GM21825 (cell line): Measurements from ENCODE around the gene MSANTD1.

Source experiments
- ATAC-seq: cut with Tn5 transposase; IDR thresholded peaks from one replicate; pipeline ENCODE4 v1.9.1; 2021; ENCODE audit warnings: mild to moderate bottlenecking, moderate library complexity; ENCODE audit not compliant: unreplicated experiment

The MSANTD1 gene

DNA sequence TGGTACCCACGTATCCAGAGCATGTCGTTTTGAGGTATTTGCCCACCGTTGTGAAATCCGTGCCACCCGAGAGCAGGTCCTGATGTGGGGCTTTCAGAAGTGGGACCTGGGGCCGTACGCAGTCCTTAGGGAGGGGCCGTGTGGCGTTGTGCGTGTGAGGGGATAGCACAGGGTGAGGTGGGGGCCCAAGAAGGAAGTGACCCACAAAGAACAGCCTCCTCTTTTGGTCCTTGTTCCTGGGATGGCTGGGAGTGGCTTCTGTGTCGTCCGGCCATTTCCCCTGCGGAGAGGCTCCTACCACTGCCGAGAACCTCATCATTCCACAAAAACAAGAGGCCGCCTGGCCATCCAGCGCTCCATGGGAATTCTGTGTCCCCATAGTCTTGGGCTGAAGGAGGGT, 17.0 kb upstream of the MSANTD1 start:
- ATAC-seq = no peak

DNA sequence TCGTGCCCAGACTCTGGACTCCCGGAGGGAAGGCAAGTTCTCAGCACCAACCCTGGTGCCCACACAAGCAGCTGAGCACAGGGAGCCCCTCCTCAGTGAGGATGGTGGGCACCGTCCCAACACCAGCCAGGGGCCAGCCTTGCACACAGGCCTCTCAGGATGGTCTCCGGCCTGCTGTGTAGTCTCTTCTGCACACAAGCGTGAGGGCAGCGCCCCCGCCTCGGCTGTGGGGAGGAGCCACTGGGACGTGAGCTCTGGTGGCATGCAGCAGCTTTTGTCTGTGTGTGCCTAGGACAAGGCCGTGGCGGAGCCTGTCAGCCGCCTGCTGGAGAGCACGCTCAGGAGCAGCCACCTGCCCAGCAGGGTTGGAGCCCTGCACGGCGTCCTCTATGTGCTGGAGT, 16.1 kb upstream of the MSANTD1 start:
- no peak for ATAC-seq

DNA sequence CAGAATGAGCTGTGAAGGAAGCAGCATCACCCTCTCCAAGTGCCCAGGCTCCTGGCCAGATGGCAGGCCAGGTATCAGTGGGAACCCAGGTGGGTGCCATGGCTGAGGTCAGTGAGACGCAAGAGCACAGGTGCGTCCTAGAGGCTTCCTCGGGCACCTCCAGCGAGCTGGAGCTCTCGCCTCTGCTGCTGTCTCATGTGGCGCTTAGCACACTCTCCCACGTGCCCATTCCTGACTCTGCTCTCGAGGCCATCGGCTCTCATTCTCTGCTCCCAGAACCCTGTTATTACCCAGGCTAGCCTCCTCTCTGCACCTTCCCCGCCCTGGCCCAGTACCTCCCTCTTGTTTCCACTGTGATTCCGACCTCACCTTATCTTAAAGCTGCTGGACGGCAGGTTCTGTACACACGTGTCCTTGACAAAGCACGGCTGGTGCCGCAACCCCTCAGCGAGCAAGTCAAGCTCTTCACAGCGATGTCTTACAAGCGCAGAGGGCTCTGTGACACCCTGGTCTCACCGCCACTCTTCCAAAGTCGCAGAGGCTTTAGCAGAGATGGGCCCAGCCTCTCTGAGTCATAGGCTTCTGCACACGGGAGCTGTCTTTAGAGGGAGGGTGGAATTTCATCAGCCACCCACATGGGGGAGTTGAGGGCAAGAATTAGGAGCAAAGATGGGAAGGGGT, 15.4 kb upstream of the MSANTD1 start:
- ATAC-seq = no peak

DNA sequence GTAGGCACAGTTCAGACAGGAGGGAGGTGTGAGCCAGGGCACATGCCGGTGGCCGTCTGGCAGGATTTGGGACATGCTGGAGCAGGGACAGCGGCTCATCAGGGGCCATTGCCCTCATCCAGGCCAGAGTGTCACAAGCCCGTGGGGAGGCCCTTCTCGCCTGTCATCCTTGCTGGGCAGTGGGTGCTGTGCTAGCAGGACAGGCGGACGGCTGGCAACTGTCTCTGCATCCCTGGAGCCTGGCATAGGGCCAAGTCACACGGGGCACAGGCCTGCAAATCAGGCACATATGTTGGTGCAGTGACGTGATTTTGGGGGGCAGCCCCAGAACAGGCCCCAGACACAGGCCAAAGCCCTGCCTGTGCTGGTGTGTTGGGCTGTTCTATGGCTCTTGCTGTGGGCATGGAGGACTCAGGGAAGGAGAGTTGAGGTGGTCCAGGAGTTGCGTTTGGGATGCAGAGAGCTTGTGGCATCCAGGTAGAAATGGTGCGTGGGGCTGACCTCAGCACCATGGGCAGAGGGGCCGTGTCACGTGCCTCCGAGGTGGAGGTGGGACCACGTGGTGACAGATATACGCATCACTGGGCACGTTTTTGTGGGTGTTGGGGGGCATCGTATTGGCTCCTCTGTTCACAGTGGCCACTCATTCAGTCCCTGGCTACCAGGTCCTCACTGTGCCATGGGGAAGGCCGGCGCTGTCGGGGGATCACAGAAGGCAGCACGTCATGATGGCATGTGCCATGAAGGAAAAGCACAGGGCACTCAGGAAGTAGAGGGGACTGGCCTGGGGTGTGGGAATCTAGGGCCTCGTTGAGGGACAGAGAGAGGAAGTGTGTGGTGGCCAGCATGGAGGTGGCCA, 14.6 kb upstream of the MSANTD1 start:
- ATAC-seq = no peak

DNA sequence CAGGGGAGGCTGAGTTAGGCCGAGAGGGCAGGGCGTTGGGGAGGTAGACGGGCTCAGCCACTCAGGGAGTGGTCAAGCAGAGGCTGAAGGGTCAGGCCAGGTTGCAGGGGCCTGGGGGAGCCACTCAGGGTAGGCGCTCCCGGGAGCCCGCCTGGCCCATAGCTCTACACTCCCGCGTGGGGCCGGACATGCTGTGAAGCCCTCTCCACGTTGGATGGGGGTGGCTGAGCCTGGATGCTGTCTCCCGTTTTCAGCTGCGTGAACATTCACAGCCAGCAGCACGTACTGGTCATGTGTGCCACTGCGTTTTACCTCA, 14.0 kb upstream of the MSANTD1 start:
- ATAC-seq = no peak

DNA sequence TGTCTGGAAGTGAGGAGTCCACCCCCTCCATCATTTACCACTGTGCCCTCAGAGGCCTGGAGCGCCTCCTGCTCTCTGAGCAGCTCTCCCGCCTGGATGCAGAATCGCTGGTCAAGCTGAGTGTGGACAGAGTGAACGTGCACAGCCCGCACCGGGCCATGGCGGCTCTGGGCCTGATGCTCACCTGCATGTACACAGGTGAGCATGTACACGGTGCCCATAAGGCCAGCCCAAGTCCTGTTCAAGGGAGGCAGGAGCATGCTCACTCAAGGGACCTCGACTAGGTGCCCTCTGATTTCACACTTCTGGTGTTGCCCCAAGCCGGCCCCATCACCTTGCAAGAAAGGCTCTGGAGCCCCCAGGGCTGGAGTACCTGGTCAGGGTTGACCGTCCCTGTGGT, 13.4 kb upstream of the MSANTD1 start:
- no peak for ATAC-seq

DNA sequence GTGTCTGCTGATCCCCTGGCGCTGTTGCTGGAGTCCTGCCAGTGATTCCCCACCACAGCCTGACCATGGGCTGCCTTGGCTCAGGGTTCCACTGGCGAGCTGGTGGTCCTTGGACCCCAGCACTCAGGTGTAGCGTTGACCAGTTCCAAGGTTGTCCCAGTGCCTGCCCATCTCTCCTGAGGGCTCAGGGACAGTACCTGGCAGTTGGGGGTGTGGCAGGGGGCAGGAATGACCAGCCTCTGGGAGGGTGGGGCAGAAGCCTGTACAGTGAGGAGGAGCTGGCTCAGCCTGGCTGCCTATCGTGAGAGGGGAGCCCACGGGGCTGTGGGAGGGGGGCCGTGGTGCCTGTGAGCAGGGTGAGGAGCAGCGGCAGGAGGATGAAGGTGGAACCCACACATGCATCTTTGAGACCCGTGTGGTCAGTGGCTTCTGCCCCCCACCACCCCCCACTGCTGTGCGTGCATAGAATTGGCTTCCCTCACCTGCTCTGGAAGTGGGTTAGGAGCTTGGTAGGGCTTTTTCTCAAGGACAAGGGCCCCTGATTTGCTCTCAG, 12.6 kb upstream of the MSANTD1 start:
- no peak for ATAC-seq

DNA sequence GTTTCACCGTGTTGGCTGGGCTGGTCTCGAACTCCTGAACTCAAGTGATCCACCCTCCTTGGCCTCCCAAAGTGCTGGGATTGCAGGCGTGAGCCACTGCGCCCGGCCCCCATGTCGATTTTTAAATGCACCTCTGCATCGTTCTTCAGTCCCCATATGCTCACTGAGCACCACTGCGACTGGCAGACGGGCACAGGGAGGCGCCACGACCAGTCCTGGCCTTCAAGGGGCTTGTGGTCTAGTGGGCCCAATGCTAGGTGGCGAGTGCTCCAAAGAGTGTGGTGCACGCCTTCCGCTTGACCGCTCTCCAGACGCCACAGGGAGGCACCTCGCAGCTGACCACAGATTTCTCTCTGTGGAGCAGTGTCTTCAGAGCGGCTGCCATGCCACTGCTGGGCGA, 11.7 kb upstream of the MSANTD1 start:
- ATAC-seq = no peak

DNA sequence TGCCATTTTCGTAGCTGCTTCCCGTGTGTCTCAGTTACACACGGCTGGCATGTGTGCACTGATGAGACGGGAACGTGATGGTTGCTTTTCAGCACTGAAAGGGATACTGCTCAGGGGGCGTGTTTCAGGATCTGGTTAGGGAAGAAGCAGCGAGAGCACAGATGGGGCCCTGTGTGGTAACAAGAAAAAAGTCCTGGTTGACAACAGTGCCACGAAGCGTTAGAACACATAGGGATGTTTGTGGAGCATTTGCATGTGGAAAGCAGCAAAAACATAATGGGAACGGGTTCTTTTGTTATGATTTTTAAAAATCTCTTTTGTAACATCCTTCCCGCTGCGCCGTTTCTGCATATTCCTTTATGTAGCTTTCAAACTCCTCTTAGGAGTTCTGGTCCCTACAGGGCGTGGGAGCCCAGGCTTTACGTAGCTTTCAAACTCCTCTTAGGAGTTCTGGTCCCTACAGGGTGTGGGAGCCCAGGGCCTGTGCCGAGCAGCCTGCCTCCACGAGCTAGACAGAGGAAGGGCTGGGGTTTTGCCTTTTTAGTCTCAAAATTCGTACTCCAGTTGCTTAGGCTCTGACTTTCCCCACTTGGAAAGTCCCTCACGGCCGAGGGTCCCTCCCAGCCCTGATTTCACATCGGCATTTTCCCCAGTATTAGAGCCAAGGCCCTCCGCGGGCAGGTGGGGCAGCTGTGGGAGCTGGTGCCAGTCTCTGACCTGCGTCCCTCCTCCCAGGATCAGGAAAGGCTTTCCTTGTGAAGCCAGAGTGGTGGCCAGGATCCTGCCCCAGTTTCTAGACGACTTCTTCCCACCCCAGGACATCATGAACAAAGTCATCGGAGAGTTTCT, 11.0 kb upstream of the MSANTD1 start:
- no peak for ATAC-seq

DNA sequence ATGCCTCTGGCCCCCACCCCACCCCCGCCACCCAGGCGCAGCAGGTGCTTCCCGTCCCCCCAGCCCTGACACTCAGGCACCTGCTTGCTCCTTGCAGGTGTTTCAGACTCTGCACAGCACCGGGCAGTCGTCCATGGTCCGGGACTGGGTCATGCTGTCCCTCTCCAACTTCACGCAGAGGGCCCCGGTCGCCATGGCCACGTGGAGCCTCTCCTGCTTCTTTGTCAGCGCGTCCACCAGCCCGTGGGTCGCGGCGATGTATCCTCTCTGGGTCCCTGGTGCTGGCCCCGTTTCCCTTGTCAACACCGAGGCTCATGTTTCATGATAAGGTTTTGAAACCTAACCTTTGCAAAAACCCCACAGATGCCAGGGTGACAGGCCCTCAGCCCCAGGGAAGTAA, 10.2 kb upstream of the MSANTD1 start:
- no peak for ATAC-seq

DNA sequence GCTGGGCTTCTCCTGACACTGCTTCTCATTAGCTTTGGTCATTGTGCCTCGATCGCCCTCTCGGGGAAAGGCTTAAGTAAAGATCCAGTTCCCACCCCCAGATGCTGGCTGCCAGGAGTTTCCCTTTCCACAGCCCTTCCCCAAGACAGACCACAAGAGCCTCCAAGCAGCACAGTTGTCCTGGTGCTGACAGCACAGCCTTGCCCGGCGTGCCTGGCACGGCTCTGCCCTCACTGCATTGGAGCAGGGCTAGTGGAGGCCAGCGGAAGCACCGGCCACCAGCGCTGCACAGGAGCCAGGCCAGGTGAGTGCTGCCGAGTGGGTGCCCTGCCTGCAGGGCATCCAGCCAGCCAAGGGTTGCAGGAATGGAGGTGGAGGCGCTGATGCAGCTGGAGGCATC, 9.7 kb upstream of the MSANTD1 start:
- no peak for ATAC-seq

DNA sequence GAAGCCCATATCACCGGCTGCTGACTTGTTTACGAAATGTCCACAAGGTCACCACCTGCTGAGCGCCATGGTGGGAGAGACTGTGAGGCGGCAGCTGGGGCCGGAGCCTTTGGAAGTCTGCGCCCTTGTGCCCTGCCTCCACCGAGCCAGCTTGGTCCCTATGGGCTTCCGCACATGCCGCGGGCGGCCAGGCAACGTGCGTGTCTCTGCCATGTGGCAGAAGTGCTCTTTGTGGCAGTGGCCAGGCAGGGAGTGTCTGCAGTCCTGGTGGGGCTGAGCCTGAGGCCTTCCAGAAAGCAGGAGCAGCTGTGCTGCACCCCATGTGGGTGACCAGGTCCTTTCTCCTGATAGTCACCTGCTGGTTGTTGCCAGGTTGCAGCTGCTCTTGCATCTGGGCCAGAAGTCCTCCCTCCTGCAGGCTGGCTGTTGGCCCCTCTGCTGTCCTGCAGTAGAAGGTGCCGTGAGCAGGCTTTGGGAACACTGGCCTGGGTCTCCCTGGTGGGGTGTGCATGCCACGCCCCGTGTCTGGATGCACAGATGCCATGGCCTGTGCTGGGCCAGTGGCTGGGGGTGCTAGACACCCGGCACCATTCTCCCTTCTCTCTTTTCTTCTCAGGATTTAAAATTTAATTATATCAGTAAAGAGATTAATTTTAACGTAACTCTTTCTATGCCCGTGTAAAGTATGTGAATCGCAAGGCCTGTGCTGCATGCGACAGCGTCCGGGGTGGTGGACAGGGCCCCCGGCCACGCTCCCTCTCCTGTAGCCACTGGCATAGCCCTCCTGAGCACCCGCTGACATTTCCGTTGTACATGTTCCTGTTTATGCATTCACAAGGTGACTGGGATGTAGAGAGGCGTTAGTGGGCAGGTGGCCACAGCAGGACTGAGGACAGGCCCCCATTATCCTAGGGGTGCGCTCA, 8.7 kb upstream of the MSANTD1 start:
- no peak for ATAC-seq

DNA sequence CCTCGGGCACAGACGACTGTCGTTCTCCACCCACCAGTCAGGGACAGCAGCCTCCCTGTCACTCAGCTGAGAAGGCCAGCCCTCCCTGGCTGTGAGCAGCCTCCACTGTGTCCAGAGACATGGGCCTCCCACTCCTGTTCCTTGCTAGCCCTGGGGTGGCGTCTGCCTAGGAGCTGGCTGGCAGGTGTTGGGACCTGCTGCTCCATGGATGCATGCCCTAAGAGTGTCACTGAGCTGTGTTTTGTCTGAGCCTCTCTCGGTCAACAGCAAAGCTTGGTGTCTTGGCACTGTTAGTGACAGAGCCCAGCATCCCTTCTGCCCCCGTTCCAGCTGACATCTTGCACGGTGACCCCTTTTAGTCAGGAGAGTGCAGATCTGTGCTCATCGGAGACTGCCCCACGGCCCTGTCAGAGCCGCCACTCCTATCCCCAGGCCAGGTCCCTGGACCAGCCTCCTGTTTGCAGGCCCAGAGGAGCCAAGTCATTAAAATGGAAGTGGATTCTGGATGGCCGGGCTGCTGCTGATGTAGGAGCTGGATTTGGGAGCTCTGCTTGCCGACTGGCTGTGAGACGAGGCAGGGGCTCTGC, 7.9 kb upstream of the MSANTD1 start:
- no peak for ATAC-seq

DNA sequence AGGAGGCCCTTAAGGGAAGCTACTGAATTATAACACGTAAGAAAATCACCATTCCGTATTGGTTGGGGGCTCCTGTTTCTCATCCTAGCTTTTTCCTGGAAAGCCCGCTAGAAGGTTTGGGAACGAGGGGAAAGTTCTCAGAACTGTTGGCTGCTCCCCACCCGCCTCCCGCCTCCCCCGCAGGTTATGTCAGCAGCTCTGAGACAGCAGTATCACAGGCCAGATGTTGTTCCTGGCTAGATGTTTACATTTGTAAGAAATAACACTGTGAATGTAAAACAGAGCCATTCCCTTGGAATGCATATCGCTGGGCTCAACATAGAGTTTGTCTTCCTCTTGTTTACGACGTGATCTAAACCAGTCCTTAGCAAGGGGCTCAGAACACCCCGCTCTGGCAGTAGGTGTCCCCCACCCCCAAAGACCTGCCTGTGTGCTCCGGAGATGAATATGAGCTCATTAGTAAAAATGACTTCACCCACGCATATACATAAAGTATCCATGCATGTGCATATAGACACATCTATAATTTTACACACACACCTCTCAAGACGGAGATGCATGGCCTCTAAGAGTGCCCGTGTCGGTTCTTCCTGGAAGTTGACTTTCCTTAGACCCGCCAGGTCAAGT, 6.9 kb upstream of the MSANTD1 start:
- no peak for ATAC-seq

DNA sequence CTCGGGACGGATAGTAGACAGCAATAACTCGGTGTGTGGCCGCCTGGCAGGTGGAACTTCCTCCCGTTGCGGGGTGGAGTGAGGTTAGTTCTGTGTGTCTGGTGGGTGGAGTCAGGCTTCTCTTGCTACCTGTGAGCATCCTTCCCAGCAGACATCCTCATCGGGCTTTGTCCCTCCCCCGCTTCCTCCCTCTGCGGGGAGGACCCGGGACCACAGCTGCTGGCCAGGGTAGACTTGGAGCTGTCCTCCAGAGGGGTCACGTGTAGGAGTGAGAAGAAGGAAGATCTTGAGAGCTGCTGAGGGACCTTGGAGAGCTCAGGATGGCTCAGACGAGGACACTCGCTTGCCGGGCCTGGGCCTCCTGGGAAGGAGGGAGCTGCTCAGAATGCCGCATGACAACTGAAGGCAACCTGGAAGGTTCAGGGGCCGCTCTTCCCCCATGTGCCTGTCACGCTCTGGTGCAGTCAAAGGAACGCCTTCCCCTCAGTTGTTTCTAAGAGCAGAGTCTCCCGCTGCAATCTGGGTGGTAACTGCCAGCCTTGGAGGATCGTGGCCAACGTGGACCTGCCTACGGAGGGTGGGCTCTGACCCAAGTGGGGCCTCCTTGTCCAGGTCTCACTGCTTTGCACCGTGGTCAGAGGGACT, 5.7 kb upstream of the MSANTD1 start:
- no peak for ATAC-seq

DNA sequence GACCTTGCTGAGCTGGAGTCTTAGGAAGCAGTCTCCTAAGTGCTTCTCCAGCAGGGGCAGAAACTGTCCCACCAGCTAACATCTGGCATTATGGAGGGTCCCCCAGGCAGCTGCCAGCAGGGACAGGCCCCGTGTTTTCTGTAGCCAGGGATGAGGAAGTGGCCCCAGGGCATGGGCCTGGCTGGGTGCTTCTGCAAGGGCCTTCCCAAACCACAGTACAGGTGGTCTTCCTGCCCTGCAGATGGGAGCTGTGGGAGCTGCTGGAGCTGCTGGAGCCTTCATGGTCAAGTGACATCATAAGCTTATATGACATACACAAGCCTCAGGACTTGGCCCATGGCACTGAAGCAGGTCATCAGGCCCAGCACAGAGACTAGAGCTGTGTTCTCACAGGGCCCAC, 5.0 kb upstream of the MSANTD1 start:
- ATAC-seq = no peak

DNA sequence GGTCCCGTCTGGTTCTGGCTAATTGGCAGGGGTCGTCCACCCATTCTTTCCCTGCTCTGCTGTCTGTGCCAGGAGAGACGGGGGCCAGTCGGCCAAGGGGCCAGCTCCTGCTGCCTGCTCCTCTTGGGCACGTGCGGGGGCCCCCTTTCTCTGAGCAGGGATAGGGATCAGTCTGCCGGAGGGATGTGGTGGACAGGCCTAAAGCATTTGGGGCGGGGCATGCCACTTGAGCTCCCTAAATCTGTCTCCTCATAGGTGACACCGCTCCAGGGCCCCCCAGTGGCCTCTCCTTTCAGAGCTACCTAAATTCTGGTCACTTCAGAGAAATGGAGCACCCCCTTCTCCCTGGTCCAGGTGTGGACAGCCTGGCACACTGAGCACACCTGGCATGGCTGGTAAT, 4.2 kb upstream of the MSANTD1 start:
- no peak for ATAC-seq

DNA sequence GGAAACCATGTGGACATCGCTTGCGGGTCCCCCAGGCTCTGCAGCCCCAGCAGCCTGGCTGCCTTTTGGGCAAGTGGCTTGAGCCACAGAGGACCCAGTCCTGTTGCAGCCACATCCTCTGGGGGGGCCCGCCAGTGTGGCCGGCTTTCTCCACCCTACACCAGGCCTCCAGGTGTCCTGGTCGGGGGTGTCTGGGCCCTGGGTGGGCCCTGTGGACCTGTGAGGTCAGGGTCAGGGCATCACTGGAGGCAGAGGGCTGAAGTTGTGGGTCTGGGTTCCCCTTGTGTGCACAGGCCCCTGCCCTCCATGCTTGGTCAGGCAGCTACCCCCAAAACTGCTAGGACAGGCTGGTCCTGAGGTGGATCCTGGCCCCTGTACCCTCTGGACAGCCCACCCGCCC, 3.3 kb upstream of the MSANTD1 start:
- no peak for ATAC-seq
